CD1c-positive myeloid dendritic cell (primary cell): Measurements from ENCODE around the gene PRDX5.
"Not testable (repeated sequence)": the region's sequence is repeated elsewhere in the genome, so short reads cannot be mapped to it uniquely, and the experiment has no call there.

Experiments used
- DNase-seq: peaks from one replicate; pipeline ENCODE4 v3.0.0-alpha.2; 2016; ENCODE audit errors: extremely low spot score

The PRDX5 gene

DNA sequence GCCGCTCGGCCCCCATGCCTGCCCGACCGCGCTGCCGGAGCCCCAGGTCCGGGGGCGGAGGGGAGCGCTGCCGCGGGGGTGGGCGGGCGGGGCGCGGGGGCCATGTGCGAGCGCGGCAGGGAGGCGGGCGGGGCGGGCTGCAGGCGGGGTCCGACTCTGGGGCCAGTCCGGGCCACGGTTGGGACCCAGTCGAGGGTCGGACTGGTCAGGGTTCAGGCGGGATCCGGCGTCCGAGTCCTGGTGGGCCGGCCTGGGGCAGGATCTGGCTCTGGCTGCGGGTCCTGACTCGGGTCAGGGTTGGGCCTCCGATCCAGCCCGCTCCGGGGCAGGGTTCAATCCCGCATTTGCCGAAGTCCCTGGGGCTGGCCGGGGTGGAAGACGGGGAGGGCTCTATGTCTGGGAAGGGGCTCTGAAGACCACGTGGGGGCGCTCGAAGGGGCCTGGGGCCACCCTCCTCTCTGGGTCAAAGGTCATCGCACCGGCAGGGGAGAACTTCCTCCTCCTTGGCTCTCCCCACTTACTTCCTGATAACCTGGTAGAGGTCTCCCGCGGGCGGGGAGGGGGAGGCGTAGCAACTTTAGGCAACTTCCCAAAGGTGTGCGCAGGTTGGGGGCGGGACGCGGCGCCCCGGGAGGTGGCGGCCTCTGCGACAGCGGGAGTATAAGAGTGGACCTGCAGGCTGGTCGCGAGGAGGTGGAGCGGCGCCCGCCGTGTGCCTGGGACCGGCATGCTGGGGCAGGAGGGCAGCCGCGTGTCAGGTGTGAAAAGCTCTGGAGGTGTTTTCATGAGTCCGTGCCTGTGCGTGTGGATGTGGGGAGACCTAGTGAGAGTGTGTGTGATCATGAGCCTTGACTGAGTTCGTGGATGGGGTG, 12.0 kb upstream of the PRDX5 start:
- DNase-seq: peak; percentile 72

- no peak for DNase-seq
Observed at GRCh38 chr11:64306563-64306875, 11.4 kb upstream of the PRDX5 start.

GRCh38 chr11:64306876-64307622, 10.9 kb upstream of the PRDX5 start:
- DNase-seq: no peak

DNA sequence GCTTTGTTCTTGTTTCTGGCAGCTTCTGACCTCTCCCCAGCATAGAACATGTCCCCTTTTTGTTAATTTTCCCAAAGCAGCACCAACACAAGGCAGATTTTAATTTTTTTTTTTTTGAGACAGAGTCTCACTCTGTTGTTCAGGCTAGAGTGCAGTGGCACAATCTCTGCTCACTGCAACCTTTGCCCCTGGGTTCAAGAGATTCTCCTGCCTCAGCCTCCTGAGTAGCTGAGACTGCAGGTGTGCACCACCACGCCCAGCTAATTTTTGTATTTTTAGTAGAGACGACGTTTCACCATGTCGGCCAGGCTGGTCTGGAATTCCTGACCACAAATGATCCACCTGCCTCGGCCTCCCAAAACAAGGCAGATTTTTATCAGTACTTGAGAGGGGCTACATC, 10.1 kb upstream of the PRDX5 start:
- not testable (repeated sequence) for DNase-seq

DNA sequence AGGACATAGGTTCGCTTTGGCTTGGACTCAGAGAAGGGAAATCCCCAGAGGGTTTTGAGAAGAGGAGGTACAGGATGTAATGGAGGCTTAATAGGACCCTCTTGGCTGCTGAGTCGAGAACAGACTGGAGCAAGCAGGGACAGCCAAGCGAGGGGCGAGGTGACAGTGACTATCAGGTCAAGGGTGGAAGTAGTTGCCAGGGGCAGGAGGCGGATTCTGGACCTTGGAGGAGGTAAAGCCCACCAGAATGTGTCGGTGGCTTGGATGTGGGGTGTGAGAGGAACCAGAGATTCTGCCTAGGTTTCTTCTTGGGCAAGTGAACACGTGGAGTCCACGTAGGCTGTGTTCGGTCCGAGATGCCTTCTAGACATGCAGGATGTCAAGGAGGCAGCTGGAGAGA, 5.0 kb upstream of the PRDX5 start:
- no peak for DNase-seq

DNA sequence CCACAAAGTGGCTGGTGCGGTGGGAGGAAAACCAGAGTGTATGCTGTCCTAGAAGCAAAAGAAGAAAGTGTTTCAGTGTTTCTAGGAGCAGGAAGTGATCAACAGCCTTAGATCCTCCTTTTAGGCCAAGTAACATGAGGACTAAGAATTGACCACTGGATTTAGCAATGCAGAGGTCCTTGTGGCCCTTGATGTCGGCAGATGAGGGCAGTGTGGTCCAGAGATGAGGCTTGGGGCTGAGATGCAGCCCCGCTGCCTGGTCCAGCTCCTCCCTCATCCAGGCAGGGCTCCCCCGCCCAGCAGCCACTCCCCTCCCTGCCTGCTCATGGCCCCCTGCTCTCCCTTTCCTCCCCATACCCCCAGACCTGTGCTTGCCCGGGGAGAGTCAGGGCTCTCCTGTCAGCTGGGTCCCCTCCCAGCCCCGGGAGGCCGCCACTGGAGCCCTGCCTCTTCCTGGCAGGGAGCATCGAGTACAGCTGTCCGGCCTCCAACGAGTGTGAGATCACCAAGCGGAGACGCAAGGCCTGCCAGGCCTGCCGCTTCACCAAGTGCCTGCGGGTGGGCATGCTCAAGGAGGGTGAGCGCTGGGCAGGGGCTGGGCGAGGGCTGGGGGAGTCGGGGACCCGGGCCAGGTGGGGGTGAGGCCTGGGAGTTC, 4.3 kb upstream of the PRDX5 start:
- DNase-seq: no peak

DNA sequence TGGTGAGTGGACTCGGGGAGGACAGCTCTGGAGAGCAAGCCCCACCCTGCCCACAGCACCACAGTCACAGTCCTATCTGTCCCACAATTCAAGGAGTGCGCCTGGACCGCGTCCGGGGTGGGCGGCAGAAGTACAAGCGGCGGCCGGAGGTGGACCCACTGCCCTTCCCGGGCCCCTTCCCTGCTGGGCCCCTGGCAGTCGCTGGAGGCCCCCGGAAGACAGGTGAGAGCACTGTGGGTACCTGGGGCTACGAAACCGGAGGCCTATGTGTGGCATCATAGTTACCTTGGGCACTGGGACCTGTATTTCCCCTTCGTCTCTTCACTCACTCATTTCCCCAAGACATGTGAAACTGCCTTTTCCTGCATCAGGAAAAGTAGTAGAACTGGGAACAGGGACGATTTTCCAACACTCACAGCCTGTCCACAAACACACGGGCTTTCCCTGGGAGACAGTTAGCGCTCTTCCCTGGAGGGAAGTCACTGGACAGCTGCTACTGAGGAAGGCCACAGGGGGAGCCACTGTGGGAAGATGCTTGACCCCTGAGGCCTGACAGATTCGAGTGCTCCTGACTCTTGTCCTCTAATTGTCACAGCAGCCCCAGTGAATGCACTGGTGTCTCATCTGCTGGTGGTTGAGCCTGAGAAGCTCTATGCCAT, 3.6 kb upstream of the PRDX5 start:
- no peak for DNase-seq

DNA sequence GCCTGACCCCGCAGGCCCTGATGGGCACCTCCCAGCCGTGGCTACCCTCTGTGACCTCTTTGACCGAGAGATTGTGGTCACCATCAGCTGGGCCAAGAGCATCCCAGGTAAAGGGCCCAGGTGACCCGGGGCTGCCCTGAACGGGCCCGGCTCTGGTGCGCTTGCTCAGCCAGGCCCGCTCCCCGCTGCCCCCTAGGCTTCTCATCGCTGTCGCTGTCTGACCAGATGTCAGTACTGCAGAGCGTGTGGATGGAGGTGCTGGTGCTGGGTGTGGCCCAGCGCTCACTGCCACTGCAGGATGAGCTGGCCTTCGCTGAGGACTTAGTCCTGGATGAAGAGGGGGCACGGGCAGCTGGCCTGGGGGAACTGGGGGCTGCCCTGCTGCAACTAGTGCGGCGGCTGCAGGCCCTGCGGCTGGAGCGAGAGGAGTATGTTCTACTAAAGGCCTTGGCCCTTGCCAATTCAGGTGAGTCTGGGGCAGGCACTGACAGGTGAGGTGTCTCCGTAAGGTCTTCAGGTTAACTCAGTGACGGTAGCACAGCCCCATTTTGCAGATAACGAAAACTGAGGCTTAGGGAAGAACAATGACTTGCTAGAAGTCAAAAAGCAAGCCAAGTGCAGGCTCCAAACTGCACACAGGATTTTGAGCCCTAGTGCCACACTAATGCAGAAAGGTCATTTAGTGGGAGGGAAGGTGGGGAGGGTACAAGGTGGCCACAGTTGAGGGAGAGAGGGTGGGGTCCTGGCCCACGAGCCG, 2.9 kb upstream of the PRDX5 start:
- no peak for DNase-seq

- DNase-seq: not testable (repeated sequence)
Observed at GRCh38 chr11:64315667-64316526, 2.0 kb upstream of the PRDX5 start.

GRCh38 chr11:64316672-64317324, 1.1 kb upstream of the PRDX5 start:
- DNase-seq: peak; percentile 53

DNA sequence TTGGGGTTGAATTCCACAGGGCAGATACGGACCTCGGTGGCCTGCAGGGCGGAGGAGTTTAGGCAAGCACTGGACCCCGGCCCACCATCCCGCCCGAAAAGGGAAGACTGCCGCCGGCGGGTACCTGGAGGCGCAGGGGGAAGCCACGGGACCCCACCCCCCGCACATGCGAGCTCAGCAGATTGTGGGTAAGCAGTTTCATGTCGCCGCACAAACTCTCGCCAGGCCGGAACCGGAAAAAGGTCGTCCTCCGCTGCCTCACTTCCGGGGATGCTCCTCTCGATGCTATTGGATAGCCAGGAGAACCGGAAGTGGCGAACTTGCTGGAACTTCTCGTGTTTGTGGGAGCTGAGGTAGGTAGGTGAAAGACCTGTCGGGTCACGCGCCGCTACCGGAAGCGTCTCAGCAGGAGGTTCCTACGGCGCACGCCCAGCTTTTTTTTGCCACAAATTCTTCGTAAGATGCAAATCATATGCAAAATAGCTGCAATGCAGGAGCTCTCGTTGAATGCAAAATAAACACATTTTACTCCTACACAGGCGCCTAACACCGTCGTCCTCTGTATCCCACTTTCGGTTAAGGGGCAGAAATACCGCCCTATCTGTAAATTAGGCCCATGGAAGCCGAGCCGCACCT, 478 bp upstream of the PRDX5 start, which contains the start of gene TRMT112:
TSS of gene TRMT112 (minus strand) at position 235 of the 636 bp plus-strand sequence. CDS start at position 202, 33 bp downstream.
- DNase-seq: peak; percentile 99

DNA sequence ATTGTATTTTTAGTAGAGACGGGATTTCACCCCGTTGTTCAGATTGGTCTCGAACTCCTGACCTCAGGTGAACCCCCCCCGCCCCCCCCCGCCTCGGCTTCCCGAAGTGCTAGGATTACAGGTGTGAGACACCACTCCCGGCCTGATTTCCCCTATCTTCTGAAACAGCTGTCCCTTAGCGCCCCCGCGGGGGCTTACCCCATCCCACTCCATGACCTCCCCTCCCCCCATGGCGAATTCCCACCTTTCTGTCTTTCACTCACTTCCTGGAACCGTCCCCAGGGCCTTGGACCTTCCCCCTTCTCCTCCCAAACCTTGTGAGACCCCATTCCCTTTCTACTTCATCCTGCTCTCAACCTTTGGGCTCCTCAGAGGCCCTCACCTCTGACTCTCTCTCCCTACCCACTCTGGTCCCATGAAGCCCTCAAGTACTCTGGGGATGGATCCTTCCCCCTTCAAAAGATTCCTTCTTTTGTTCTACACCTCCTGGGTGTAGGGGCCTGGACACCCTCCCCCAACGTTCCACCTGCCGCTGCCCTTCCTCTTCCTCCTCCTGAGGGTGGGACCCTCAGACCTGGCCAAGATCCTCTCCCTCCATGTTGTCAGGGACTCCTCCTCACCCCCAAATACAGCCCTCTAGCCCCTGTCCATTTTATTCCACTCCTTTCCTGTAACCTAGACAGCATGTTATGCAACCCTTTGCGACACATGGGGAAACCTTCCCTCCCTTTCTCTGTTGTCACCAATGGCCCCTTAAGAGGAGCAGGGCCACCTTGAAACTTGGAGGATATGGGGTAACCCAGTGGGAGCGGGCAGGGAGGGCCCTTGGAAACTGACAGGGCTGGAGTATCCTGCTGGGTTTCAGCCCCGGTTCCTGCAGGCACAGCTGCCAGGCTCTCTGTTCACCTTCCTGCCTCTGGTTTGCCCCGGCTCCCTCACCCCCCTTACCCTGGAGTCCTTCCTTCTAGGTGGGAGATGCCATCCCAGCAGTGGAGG, 1.1 kb downstream of the PRDX5 start:
- no peak for DNase-seq

DNA sequence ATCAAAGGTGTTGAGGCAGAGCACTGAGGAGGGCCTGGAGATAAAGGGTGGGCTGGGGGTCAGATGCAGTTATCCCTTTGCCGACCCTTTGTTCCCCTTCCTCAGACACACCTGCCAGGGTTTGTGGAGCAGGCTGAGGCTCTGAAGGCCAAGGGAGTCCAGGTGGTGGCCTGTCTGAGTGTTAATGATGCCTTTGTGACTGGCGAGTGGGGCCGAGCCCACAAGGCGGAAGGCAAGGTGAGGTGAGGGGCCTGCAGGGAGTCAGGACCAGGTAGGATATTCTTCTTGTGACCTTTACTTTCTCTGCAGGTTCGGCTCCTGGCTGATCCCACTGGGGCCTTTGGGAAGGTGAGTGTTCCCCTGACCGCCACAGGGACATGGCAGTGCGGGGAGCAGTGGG, 2.6 kb downstream of the PRDX5 start:
- DNase-seq: no peak

DNA sequence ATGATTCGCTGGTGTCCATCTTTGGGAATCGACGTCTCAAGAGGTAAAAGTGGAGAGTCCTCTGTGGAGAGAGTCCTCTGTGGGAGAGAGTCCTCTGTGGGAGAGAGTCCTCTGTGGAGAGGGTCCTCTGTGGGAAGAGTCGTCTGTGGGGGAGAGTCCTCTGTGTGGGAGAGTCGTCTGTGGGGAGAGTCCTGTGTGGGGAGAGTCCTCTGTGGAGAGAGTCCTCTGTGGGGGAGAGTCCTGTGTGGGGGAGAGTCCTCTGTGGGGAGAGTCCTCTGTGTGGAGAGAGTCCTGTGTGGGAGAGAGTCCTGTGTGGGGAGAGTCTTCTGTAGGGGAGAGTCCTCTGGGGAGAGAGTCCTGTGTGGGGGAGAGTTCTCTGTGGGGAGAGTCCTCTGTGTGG, 3.1 kb downstream of the PRDX5 start:
- no peak for DNase-seq

DNA sequence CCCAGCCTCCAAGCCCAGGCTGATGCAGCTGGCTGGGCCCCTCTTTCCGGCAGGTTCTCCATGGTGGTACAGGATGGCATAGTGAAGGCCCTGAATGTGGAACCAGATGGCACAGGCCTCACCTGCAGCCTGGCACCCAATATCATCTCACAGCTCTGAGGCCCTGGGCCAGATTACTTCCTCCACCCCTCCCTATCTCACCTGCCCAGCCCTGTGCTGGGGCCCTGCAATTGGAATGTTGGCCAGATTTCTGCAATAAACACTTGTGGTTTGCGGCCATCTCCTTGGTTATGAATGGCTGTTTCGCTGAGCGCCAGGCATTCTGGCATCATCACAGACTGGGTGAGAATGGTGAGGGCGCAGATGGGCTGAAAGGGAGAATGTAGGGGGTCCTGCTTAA, 3.6 kb downstream of the PRDX5 start:
- no peak for DNase-seq

- DNase-seq: no peak
Observed at GRCh38 chr11:64322925-64323260, 5.0 kb downstream of the PRDX5 start.

DNA sequence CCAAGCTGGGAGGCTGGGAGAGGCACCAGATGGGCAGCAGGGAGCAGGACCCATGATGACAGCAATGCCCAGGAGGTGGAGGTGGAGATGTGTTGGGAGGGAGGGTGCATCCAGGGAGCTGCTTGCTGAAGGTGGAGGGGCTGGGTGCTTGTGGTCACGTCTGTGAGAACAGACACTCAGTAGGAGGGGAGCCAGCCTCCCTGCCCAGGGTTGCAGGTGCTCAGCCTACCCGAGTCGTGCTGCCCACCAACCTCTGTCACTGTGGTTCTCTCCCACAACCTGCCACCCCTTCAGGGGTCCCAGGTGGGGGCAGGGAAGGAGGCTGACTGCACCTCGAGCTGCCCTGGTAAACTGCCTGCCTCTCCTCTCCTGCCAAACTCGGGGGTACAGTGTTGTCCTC, 5.5 kb downstream of the PRDX5 start:
- no peak for DNase-seq

- not testable (repeated sequence) for DNase-seq
Observed at GRCh38 chr11:64323984-64324383, 6.1 kb downstream of the PRDX5 start.
